KG1 (cell line): Measurements from ENCODE around the gene NXF1.
"Not testable (repeated sequence)": the region's sequence is repeated elsewhere in the genome, so short reads cannot be mapped to it uniquely, and the experiment has no call there.

Experiments used
- DNase-seq: peaks from one replicate; lab custom pipeline; 2025; lab: John Stamatoyannopoulos, UW

NXF1 gene

GRCh38 chr11:62787005-62787759, 18.1 kb downstream of the NXF1 start, which contains the start of gene TMEM179B:
TMEM179B (plus strand) TSS chr11:62787402; CDS start chr11:62787432, 30 bp downstream.
- DNase-seq: peak; percentile 98

- DNase-seq: peak; percentile 82
Observed at GRCh38 chr11:62786318-62787004, 18.8 kb downstream of the NXF1 start.

GRCh38 chr11:62782753-62783152, 22.5 kb downstream of the NXF1 start:
- no peak for DNase-seq

GRCh38 chr11:62778441-62778840, 26.8 kb downstream of the NXF1 start:
- DNase-seq: no peak

- DNase-seq: no peak
Observed at GRCh38 chr11:62777389-62777788, 27.9 kb downstream of the NXF1 start.

- no peak for DNase-seq
Observed at GRCh38 chr11:62775646-62776045, 29.6 kb downstream of the NXF1 start.

- no peak for DNase-seq
Observed at GRCh38 chr11:62774407-62774806, 30.8 kb downstream of the NXF1 start.

- peak; percentile 99 for DNase-seq
Observed at GRCh38 chr11:62771144-62772021, 33.9 kb downstream of the NXF1 start, which contains the start of gene TAF6L. TAF6L (plus strand) TSS chr11:62771396; CDS start chr11:62775784, 4,388 bp downstream.

GRCh38 chr11:62770778-62771143, 34.5 kb downstream of the NXF1 start:
- DNase-seq: no peak

- not testable (repeated sequence) for DNase-seq
Observed at GRCh38 chr11:62760867-62761227, 44.4 kb downstream of the NXF1 start.

GRCh38 chr11:62757846-62758788, 47.1 kb downstream of the NXF1 start:
- no peak for DNase-seq

- DNase-seq: no peak
Observed at GRCh38 chr11:62755086-62755615, 50.1 kb downstream of the NXF1 start.

- DNase-seq: peak; percentile 100
Observed at GRCh38 chr11:62753736-62754603, 51.3 kb downstream of the NXF1 start, which contains the start of gene ZBTB3. ZBTB3 (minus strand) TSS chr11:62754160; CDS start chr11:62753664, 496 bp downstream.

GRCh38 chr11:62752994-62753735, 52.1 kb downstream of the NXF1 start:
- no peak for DNase-seq

GRCh38 chr11:62752177-62752785, 53.0 kb downstream of the NXF1 start:
- no peak for DNase-seq

GRCh38 chr11:62749931-62750330, 55.3 kb downstream of the NXF1 start:
- not testable (repeated sequence) for DNase-seq

- no peak for DNase-seq
Observed at GRCh38 chr11:62747475-62748160, 57.6 kb downstream of the NXF1 start.
